ENCODE data around the gene GRIA4.

Gene GRIA4

GRCh38 chr11:105636496-105636895, 26.6 kb downstream of the GRIA4 start:
- DNase-seq = no peak

- DNase-seq = no peak
Observed at GRCh38 chr11:105639527-105639926, 29.7 kb downstream of the GRIA4 start.

- no peak for DNase-seq
Observed at GRCh38 chr11:105641433-105641832, 31.6 kb downstream of the GRIA4 start.

GRCh38 chr11:105642870-105643269, 33.0 kb downstream of the GRIA4 start:
- no peak for DNase-seq

GRCh38 chr11:105644839-105645573, 35.1 kb downstream of the GRIA4 start:
- no peak for DNase-seq

GRCh38 chr11:105647780-105648179, 37.9 kb downstream of the GRIA4 start:
- DNase-seq = no peak

GRCh38 chr11:105648762-105649161, 38.9 kb downstream of the GRIA4 start:
- no peak for DNase-seq

- DNase-seq = no peak
Observed at GRCh38 chr11:105665281-105665680, 55.4 kb downstream of the GRIA4 start.

- DNase-seq = no peak
Observed at GRCh38 chr11:105667441-105667840, 57.6 kb downstream of the GRIA4 start.

GRCh38 chr11:105670811-105671210, 60.9 kb downstream of the GRIA4 start:
- no peak for DNase-seq

GRCh38 chr11:105673089-105673488, 63.2 kb downstream of the GRIA4 start:
- DNase-seq = peak in 1 of 56 donors; percentile 3

- DNase-seq = no peak
Observed at GRCh38 chr11:105689631-105690030, 79.8 kb downstream of the GRIA4 start.

GRCh38 chr11:105690467-105690866, 80.6 kb downstream of the GRIA4 start:
- no peak for DNase-seq

GRCh38 chr11:105693075-105693759, 83.3 kb downstream of the GRIA4 start:
- no peak for DNase-seq

- no peak for DNase-seq
Observed at GRCh38 chr11:105696000-105696399, 86.1 kb downstream of the GRIA4 start.

- DNase-seq = no peak
Observed at GRCh38 chr11:105697291-105697690, 87.4 kb downstream of the GRIA4 start.

- DNase-seq = no peak
Observed at GRCh38 chr11:105699203-105699602, 89.3 kb downstream of the GRIA4 start.

GRCh38 chr11:105700271-105700670, 90.4 kb downstream of the GRIA4 start:
- DNase-seq = no peak

GRCh38 chr11:105701098-105701497, 91.2 kb downstream of the GRIA4 start:
- DNase-seq = no peak

- no peak for DNase-seq
Observed at GRCh38 chr11:105705786-105706530, 96.1 kb downstream of the GRIA4 start.

- DNase-seq = no peak
Observed at GRCh38 chr11:105713106-105713505, 103.2 kb downstream of the GRIA4 start.

GRCh38 chr11:105713696-105714095, 103.8 kb downstream of the GRIA4 start:
- DNase-seq = no peak

Data from nucleus accumbens (tissue), 56 donors.